Trophoblast cell (in vitro differentiated cells and primary cell): ENCODE measurements around the gene RBM17.
"Not testable (repeated sequence)": the region's sequence is repeated elsewhere in the genome, so short reads cannot be mapped to it uniquely, and the experiment has no call there.

ENCODE experiments used
- DNase-seq, 2 donors: peaks; one replicate each; pipeline ENCODE4 v3.0.0-alpha.2; 2016
- H2AFZ ChIP-seq: 2 replicates; pipeline ENCODE4 v1.6.1; 2013; ENCODE audit warnings: low read length, moderate library complexity, mild to moderate bottlenecking; ENCODE audit not compliant: insufficient read depth, poor library complexity
- H2AK5ac ChIP-seq: 2 replicates; pipeline ENCODE4 v1.6.1; 2013; ENCODE audit warnings: mild to moderate bottlenecking, low read length
- H2BK120ac ChIP-seq: 2 replicates; pipeline ENCODE4 v1.6.1; 2013; ENCODE audit warnings: low read length, mild to moderate bottlenecking, moderate library complexity; ENCODE audit not compliant: insufficient read depth, poor library complexity
- H2BK12ac ChIP-seq: 2 replicates; pipeline ENCODE4 v1.6.1; 2013; ENCODE audit warnings: mild to moderate bottlenecking, low read length, moderate library complexity
- H2BK5ac ChIP-seq: 2 replicates; pipeline ENCODE4 v1.6.1; 2013; ENCODE audit warnings: low read length, low read depth, moderate library complexity, mild to moderate bottlenecking; ENCODE audit not compliant: poor library complexity
- H3K14ac ChIP-seq: 2 replicates; pipeline ENCODE4 v1.6.1; 2013; ENCODE audit warnings: mild to moderate bottlenecking, low read length
- H3K18ac ChIP-seq: 2 replicates; pipeline ENCODE4 v1.6.1; 2013; ENCODE audit warnings: mild to moderate bottlenecking, low read length
- H3K23ac ChIP-seq: 2 replicates; pipeline ENCODE4 v1.6.1; 2013; ENCODE audit warnings: low read length
- H3K27ac ChIP-seq: 2 replicates; pipeline ENCODE4 v1.5.1; 2013; ENCODE audit warnings: low read depth, mild to moderate bottlenecking, inconsistent platforms, low read length, moderate library complexity
- H3K27me3 ChIP-seq: 2 replicates; pipeline ENCODE4 v1.6.1; 2013; ENCODE audit warnings: inconsistent platforms, mild to moderate bottlenecking, low read length, moderate library complexity; ENCODE audit not compliant: insufficient read depth
- H3K36me3 ChIP-seq, 2 experiments: 1 replicate in 1 of 2; 2 replicates in 1 of 2; pipeline ENCODE4 v1.6.1; 2013; ENCODE audit warnings: low read length in 2 of 2, mild to moderate bottlenecking in 2 of 2, moderate library complexity in 1 of 2; ENCODE audit not compliant: insufficient read depth in 2 of 2, control insufficient read depth in 1 of 2
- H3K4ac ChIP-seq: 2 replicates; pipeline ENCODE4 v1.6.1; 2013; ENCODE audit warnings: low read depth, mild to moderate bottlenecking, low read length, moderate library complexity
- H3K4me1 ChIP-seq, 2 experiments: 1 replicate in 1 of 2; 2 replicates in 1 of 2; pipeline ENCODE4 v1.6.1; 2013; ENCODE audit warnings: low read length in 2 of 2, mild to moderate bottlenecking in 2 of 2, moderate library complexity in 1 of 2; ENCODE audit not compliant: insufficient read depth in 2 of 2, control insufficient read depth in 1 of 2
- H3K4me2 ChIP-seq: 2 replicates; pipeline ENCODE4 v1.6.1; 2013; ENCODE audit warnings: inconsistent platforms, mild to moderate bottlenecking, low read length, moderate library complexity
- H3K4me3 ChIP-seq: 2 replicates; pipeline ENCODE4 v1.5.1; 2013; ENCODE audit warnings: mild to moderate bottlenecking, low read depth, low read length, inconsistent platforms
- H3K79me1 ChIP-seq: one replicate; pipeline ENCODE4 v1.6.1; 2013; ENCODE audit warnings: low read length
- H3K79me2 ChIP-seq: 2 replicates; pipeline ENCODE4 v1.6.1; 2013; ENCODE audit warnings: low read length, mild to moderate bottlenecking; ENCODE audit not compliant: control insufficient read depth, insufficient read depth, poor library complexity
- H3K9ac ChIP-seq: 2 replicates; pipeline ENCODE4 v1.6.1; 2013; ENCODE audit warnings: mild to moderate bottlenecking, low read length
- H3K9me3 ChIP-seq: 2 replicates; pipeline ENCODE4 v1.6.1; 2013; ENCODE audit warnings: low read depth, mild to moderate bottlenecking, control low read depth, inconsistent platforms, low read length; ENCODE audit not compliant: insufficient read depth
- H4K12ac ChIP-seq: 2 replicates; pipeline ENCODE4 v1.6.1; 2013; ENCODE audit warnings: low read depth, mild to moderate bottlenecking, low read length, moderate library complexity
- H4K8ac ChIP-seq: 2 replicates; pipeline ENCODE4 v1.6.1; 2013; ENCODE audit warnings: low read depth, mild to moderate bottlenecking, low read length, moderate library complexity
- H4K91ac ChIP-seq: one replicate; pipeline ENCODE4 v1.6.1; 2013; ENCODE audit warnings: low read depth, mild to moderate bottlenecking, low read length, moderate library complexity
- WGBS: extraction: QIAGEN DNeasy Blood & Tissue Kit; methylation state at CpG from one replicate; pipeline ENCODE4 v1.1.7; 2013; ENCODE audit warnings: missing lambda C conversion rate; ENCODE audit not compliant: insufficient read length, insufficient coverage; ENCODE audit errors: extremely low coverage; 5-methylcytosine and 5-hydroxymethylcytosine counted together

RBM17 gene

DNA sequence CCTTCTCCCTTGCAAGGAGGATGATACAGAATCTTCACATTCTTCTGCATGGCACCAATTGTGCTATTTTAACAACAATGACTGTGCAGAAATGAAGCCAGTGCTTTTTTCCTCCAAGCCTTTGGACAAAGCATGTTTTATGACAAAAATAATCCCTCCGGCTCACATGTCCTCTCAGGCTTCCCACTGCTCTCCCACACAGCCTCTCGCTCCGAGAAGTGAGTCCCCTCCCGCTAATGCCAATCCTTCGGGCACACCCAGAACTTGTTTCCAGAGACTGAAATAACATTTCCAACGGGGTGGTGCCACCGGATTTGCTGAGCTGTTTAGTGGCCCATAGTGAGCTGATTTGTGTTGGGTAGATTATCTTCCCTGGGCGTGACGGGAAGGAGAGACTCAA is 35.8 kb downstream of the RBM17 start:
- H4K12ac ChIP-seq = no peak overlapping the region
- H3K23ac ChIP-seq = no peak overlapping the region
- no peak overlapping the region for H3K4me2 ChIP-seq
- WGBS = no CpG with 5 or more reads among the region's 9 CpGs
- H3K79me1 ChIP-seq = no peaks in the 10 kb centered on the region
- no peak overlapping the region for H3K4ac ChIP-seq
- H2BK12ac ChIP-seq = no peak overlapping the region
- H2BK120ac ChIP-seq = no peak overlapping the region
- no peaks in the 10 kb centered on the region for H3K36me3 ChIP-seq
- H3K18ac ChIP-seq = no peak overlapping the region
- H3K4me1 ChIP-seq = peaks cover 0 to 2% of the 10 kb centered on the region in 2 experiments
- no peak overlapping the region for H3K27ac ChIP-seq
- H3K9ac ChIP-seq = no peak overlapping the region
- H4K8ac ChIP-seq = no peak overlapping the region
- no peak overlapping the region for H2BK5ac ChIP-seq
- H3K27me3 ChIP-seq = no peaks in the 10 kb centered on the region
- no peak overlapping the region for H3K4me3 ChIP-seq
- H4K91ac ChIP-seq = no peak overlapping the region
- no peaks in the 10 kb centered on the region for H3K79me2 ChIP-seq
- no peak for DNase-seq
- H2AK5ac ChIP-seq = no peak overlapping the region
- H3K14ac ChIP-seq = no peak overlapping the region
- no peaks in the 10 kb centered on the region for H3K9me3 ChIP-seq
- no peak overlapping the region for H2AFZ ChIP-seq

DNA sequence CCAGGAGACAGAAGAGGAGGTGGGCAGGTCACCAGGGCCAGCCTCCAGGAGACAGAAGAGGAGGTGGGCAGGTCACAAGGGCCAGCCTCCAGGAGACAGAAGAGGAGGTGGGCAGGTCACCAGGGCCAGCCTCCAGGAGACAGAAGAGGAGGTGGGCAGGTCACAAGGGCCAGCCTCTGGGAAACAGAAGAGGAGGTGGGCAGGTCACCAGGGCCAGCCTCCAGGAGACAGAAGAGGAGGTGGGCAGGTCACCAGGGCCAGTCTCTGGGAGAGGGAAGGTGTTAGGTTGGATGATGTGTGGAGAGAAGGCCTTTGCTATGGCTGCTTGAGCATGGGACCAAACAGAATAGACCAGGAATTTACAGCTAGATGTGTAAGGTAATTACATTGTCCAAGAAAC is 38.6 kb downstream of the RBM17 start:
- H2AFZ ChIP-seq, H4K8ac ChIP-seq, H3K14ac ChIP-seq, H4K12ac ChIP-seq, H2BK5ac ChIP-seq, H3K27ac ChIP-seq, H2BK120ac ChIP-seq, H2BK12ac ChIP-seq, H3K4me3 ChIP-seq, H2AK5ac ChIP-seq, H3K4me2 ChIP-seq, H3K9ac ChIP-seq, H3K79me1 ChIP-seq, H3K9me3 ChIP-seq, H3K36me3 ChIP-seq, H3K4me1 ChIP-seq, H4K91ac ChIP-seq, H3K23ac ChIP-seq, H3K27me3 ChIP-seq, DNase-seq, H3K18ac ChIP-seq, H3K4ac ChIP-seq, H3K79me2 ChIP-seq: not testable (repeated sequence)

DNA sequence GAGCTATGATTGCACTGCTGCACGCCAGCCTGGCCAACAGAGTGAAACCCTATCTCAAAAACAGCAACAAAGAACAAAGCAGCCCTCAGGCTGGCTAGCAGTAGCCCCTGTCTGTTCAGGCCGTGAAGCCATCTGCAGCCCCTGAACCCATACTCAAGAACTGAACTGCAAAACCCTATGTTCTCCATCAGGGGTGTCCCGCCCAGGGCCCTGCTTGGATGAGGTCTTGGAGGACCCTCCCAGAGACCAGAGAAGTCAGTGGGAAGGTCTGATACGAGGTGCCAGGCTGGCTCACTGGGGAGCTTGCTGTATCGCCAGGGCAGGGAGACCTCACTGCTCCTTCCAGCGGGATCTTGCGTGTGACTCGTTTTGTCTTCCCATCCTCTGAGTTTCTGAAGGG is 39.3 kb downstream of the RBM17 start:
- no peak overlapping the region for H2AK5ac ChIP-seq
- no peak overlapping the region for H4K8ac ChIP-seq
- no peak overlapping the region for H3K9ac ChIP-seq
- no peaks in the 10 kb centered on the region for H3K79me2 ChIP-seq
- no peak overlapping the region for H2BK5ac ChIP-seq
- peaks cover 0 to 2% of the 10 kb centered on the region in 2 experiments for H3K4me1 ChIP-seq
- H3K14ac ChIP-seq = no peak overlapping the region
- no peaks in the 10 kb centered on the region for H3K27me3 ChIP-seq
- H3K4ac ChIP-seq = no peak overlapping the region
- H2BK120ac ChIP-seq = no peak overlapping the region
- H3K27ac ChIP-seq = no peak overlapping the region
- H3K4me3 ChIP-seq = no peak overlapping the region
- no peak overlapping the region for H3K4me2 ChIP-seq
- no CpG with 5 or more reads among the region's 8 CpGs for WGBS
- H3K9me3 ChIP-seq = no peaks in the 10 kb centered on the region
- no peak overlapping the region for H4K91ac ChIP-seq
- no peak overlapping the region for H3K23ac ChIP-seq
- no peak overlapping the region for H4K12ac ChIP-seq
- no peaks in the 10 kb centered on the region for H3K79me1 ChIP-seq
- no peak for DNase-seq
- H2AFZ ChIP-seq = no peak overlapping the region
- H2BK12ac ChIP-seq = no peak overlapping the region
- H3K36me3 ChIP-seq = no peaks in the 10 kb centered on the region
- H3K18ac ChIP-seq = no peak overlapping the region

DNA sequence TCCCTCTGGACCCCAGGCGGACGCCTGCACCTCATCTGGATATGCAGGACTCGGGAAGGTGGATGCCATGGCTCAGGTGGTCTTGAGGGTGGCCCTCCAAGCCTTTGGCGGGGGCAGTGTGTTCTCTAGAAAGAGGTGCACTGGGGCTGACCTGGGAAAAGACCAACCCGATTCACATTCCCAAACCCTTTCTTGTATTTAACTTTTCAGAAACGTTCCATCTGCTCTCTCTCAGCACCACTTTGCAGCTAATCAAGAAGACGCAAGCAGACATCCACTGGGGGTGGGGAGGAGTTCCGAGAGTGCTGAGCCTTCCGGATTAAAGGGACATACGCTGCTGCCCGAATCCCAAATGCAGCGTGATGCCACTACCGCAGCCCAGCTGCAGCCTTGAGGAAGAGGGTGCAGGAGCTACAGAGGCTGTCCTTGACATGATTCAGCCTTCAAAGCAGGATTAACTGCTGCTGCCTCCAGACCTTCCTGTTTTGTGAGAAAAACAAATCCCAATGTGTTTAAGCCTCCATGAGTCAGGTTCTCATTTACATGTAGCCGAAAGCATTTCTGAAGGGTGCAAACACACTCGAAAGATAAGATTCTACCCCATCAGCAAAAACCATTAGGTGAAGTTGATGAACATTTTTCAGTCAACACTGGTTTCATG is 39.9 kb downstream of the RBM17 start:
- Histone ChIP-seq H3K14ac (no peak overlapping the region), H3K23ac (no peak overlapping the region), H2BK120ac (no peak overlapping the region), H2AK5ac (no peak overlapping the region), H4K12ac (no peak overlapping the region), H2BK5ac (no peak overlapping the region), H3K9ac (no peak overlapping the region), H3K4me3 (no peak overlapping the region), H3K18ac (no peak overlapping the region), H2BK12ac (peak overlapping the region; percentile 13), H3K27ac (no peak overlapping the region), H2AFZ (no peak overlapping the region), H3K79me1 (no peaks in the 10 kb centered on the region), H3K36me3 (no peaks in the 10 kb centered on the region), H3K4ac (no peak overlapping the region), H4K91ac (no peak overlapping the region), H3K27me3 (no peaks in the 10 kb centered on the region), H4K8ac (no peak overlapping the region), H3K4me1 (peaks cover 0 to 2% of the 10 kb centered on the region in 2 experiments), H3K4me2 (no peak overlapping the region), H3K9me3 (no peaks in the 10 kb centered on the region), H3K79me2 (no peaks in the 10 kb centered on the region)
- peak in 1 of 2 donors; percentile 34 for DNase-seq
- WGBS = no CpG with 5 or more reads among the region's 15 CpGs
